HL-60/S4 treated with phorbol 12-myristate 13-acetate at 8.2 ng/mL for 4 days and 3 days (cell line): ENCODE results near the gene SNRNP200.

Experiments used
- in situ Hi-C: fragments of 300-500 bp; cut with MboI; formaldehyde crosslinking; loops from 2 replicates; pipeline ENCODE4 v1.15.0; 2022; ENCODE audit warnings: low sequenced_read_pairs

Gene SNRNP200

GRCh38 chr2:96254571-96254970 is 50.8 kb downstream of the SNRNP200 start:
- in situ Hi-C loops: loop anchor here (25.0 kb wide), 1 partner anchor 242 kb away; no protein-coding TSS in a partner anchor

- in situ Hi-C loops: loop anchor here (25.0 kb wide), 1 partner anchor 241 kb away; no protein-coding TSS in a partner anchor
Measured at GRCh38 chr2:96253006-96253405, 52.3 kb downstream of the SNRNP200 start.

- in situ Hi-C loops: loop anchor here (25.0 kb wide), 1 partner anchor 240 kb away; no protein-coding TSS in a partner anchor
Measured at GRCh38 chr2:96252526-96252925, 52.8 kb downstream of the SNRNP200 start.

GRCh38 chr2:96251721-96252292 is 53.5 kb downstream of the SNRNP200 start:
- in situ Hi-C loops: loop anchor here (25.0 kb wide), 1 partner anchor 240 kb away; no protein-coding TSS in a partner anchor

GRCh38 chr2:96250188-96250587 is 55.2 kb downstream of the SNRNP200 start:
- in situ Hi-C loops: loop anchor here (25.0 kb wide), 1 partner anchor 238 kb away; no protein-coding TSS in a partner anchor

- in situ Hi-C loops: loop anchor here (25.0 kb wide), 1 partner anchor 237 kb away; no protein-coding TSS in a partner anchor
Measured at GRCh38 chr2:96249654-96250053, 55.7 kb downstream of the SNRNP200 start.

- in situ Hi-C loops: no loop called here
Measured at GRCh38 chr2:96248624-96249023, 56.7 kb downstream of the SNRNP200 start.

- in situ Hi-C loops: no loop called here
Measured at GRCh38 chr2:96247896-96248295, 57.5 kb downstream of the SNRNP200 start.

- in situ Hi-C loops: no loop called here
Measured at GRCh38 chr2:96247009-96247408, 58.3 kb downstream of the SNRNP200 start.

GRCh38 chr2:96245609-96246390 is 59.5 kb downstream of the SNRNP200 start:
- in situ Hi-C loops: no loop called here

GRCh38 chr2:96243843-96244242 is 61.5 kb downstream of the SNRNP200 start:
- in situ Hi-C loops: no loop called here

GRCh38 chr2:96241900-96242611 is 63.3 kb downstream of the SNRNP200 start:
- in situ Hi-C loops: no loop called here

- in situ Hi-C loops: no loop called here
Measured at GRCh38 chr2:96241227-96241626, 64.1 kb downstream of the SNRNP200 start.

GRCh38 chr2:96240341-96241038 is 64.9 kb downstream of the SNRNP200 start:
- in situ Hi-C loops: no loop called here

GRCh38 chr2:96239745-96240264 is 65.5 kb downstream of the SNRNP200 start:
- in situ Hi-C loops: no loop called here

- in situ Hi-C loops: no loop called here
Measured at GRCh38 chr2:96239091-96239490, 66.3 kb downstream of the SNRNP200 start.

- in situ Hi-C loops: no loop called here
Measured at GRCh38 chr2:96238266-96238665, 67.1 kb downstream of the SNRNP200 start.

GRCh38 chr2:96236882-96237281 is 68.5 kb downstream of the SNRNP200 start:
- in situ Hi-C loops: no loop called here

- in situ Hi-C loops: no loop called here
Measured at GRCh38 chr2:96233880-96234316, 71.4 kb downstream of the SNRNP200 start.

GRCh38 chr2:96233436-96233835 is 71.9 kb downstream of the SNRNP200 start:
- in situ Hi-C loops: no loop called here

- in situ Hi-C loops: no loop called here
Measured at GRCh38 chr2:96231316-96231715, 74.0 kb downstream of the SNRNP200 start.
